Nephron (organoid): ENCODE results near the gene UBE2QL1.

Experiments used
- H3K27ac Mint-ChIP-seq, 3 experiments: 2 replicates each; pipeline ENCODE4 v1.8.0; 2020; ENCODE audit warnings: mixed read lengths in 3 of 3, mild to moderate bottlenecking in 2 of 3, moderate library complexity in 1 of 3
- H3K27me3 Mint-ChIP-seq: 2 replicates; pipeline ENCODE4 v1.8.0; 2021; ENCODE audit warnings: low read depth, mild to moderate bottlenecking, moderate library complexity, mixed read lengths
- H3K36me3 Mint-ChIP-seq: 2 replicates; pipeline ENCODE4 v1.8.0; 2020; ENCODE audit warnings: low read depth, mixed read lengths
- H3K4me1 Mint-ChIP-seq: 2 replicates; pipeline ENCODE4 v1.8.0; 2020; ENCODE audit warnings: mixed read lengths
- H3K4me3 Mint-ChIP-seq, 3 experiments: 2 replicates each; pipeline ENCODE4 v1.8.0; 2020; ENCODE audit warnings: mild to moderate bottlenecking in 3 of 3, mixed read lengths in 3 of 3, moderate library complexity in 2 of 3
- H3K9me3 Mint-ChIP-seq: 2 replicates; pipeline ENCODE4 v1.8.0; 2020; ENCODE audit warnings: mixed read lengths
- CTCF ChIP-seq, 3 experiments: fragments of 200-600 bp; sonication (generic); IDR thresholded peaks; one replicate each; pipeline ENCODE4 v1.5.0; 2021; ENCODE audit warnings: antibody characterized with exemption in 3 of 3; ENCODE audit not compliant: unreplicated experiment in 3 of 3

Gene UBE2QL1

GRCh38 chr5:6540111-6540827, 91.6 kb downstream of the UBE2QL1 start:
- H3K4me1 Mint-ChIP-seq, result peaks cover 13% of the 10 kb centered on the region
- peaks cover 12% of the 10 kb centered on the region for H3K27me3 Mint-ChIP-seq
- H3K36me3 Mint-ChIP-seq, result no peaks in the 10 kb centered on the region
- TF ChIP-seq CTCF (IDR thresholded peaks at IDR 0.05; ENCODE audit: unreplicated experiment in 3 of 3), result no peak
- no peak overlapping the region for H3K4me3 Mint-ChIP-seq
- H3K9me3 Mint-ChIP-seq, result no peaks in the 10 kb centered on the region
- peak overlapping the region in 1 of 3 experiments; percentile 55 for H3K27ac Mint-ChIP-seq

GRCh38 chr5:6541256-6542013, 92.8 kb downstream of the UBE2QL1 start:
- TF ChIP-seq CTCF (IDR thresholded peaks at IDR 0.05; ENCODE audit: unreplicated experiment in 3 of 3), result no peak
- Mint-ChIP-seq H3K4me3 (no peak overlapping the region), H3K27ac (no peak overlapping the region), H3K9me3 (no peaks in the 10 kb centered on the region), H3K27me3 (peaks cover 12% of the 10 kb centered on the region), H3K4me1 (peaks cover 25% of the 10 kb centered on the region), H3K36me3 (no peaks in the 10 kb centered on the region)

GRCh38 chr5:6542421-6543345, 94.0 kb downstream of the UBE2QL1 start:
- peaks cover 17% of the 10 kb centered on the region for H3K27me3 Mint-ChIP-seq
- no peak overlapping the region for H3K27ac Mint-ChIP-seq
- no peaks in the 10 kb centered on the region for H3K36me3 Mint-ChIP-seq
- no peak overlapping the region for H3K4me3 Mint-ChIP-seq
- no peak for TF ChIP-seq CTCF (IDR thresholded peaks at IDR 0.05; ENCODE audit: unreplicated experiment in 3 of 3)
- no peaks in the 10 kb centered on the region for H3K9me3 Mint-ChIP-seq
- H3K4me1 Mint-ChIP-seq, result peaks cover 34% of the 10 kb centered on the region

- Mint-ChIP-seq H3K36me3 (no peaks in the 10 kb centered on the region), H3K27ac (no peak overlapping the region), H3K27me3 (peaks cover 23% of the 10 kb centered on the region), H3K9me3 (no peaks in the 10 kb centered on the region), H3K4me1 (peaks cover 41% of the 10 kb centered on the region), H3K4me3 (no peak overlapping the region)
- TF ChIP-seq CTCF (IDR thresholded peaks at IDR 0.05; ENCODE audit: unreplicated experiment in 3 of 3), result no peak
Observed at GRCh38 chr5:6543346-6543730, 94.7 kb downstream of the UBE2QL1 start.

GRCh38 chr5:6543830-6544560, 95.3 kb downstream of the UBE2QL1 start:
- peaks cover 42% of the 10 kb centered on the region for H3K4me1 Mint-ChIP-seq
- H3K27me3 Mint-ChIP-seq, result peaks cover 21% of the 10 kb centered on the region
- TF ChIP-seq CTCF (IDR thresholded peaks at IDR 0.05; ENCODE audit: unreplicated experiment in 3 of 3), result no peak
- H3K36me3 Mint-ChIP-seq, result no peaks in the 10 kb centered on the region
- H3K4me3 Mint-ChIP-seq, result no peak overlapping the region
- H3K9me3 Mint-ChIP-seq, result no peaks in the 10 kb centered on the region
- H3K27ac Mint-ChIP-seq, result no peak overlapping the region
